ENCODE results near the gene SHTN1.
A peak's percentile ranks its signal among the peaks of the same experiment; 100 is the strongest.

The SHTN1 gene

GRCh38 chr10:116917481-116917880 is 87.5 kb downstream of the SHTN1 start:
- DNase-seq, result no peak

- no peak for DNase-seq
These were observed 89.6 kb downstream of the SHTN1 start for GRCh38 chr10:116915340-116915739.

GRCh38 chr10:116913695-116914094 is 91.3 kb downstream of the SHTN1 start:
- no peak for DNase-seq

- no peak for DNase-seq
These were observed 92.8 kb downstream of the SHTN1 start for GRCh38 chr10:116912162-116912561.

- DNase-seq, result no peak
These were observed 94.1 kb downstream of the SHTN1 start for GRCh38 chr10:116910910-116911309.

GRCh38 chr10:116909307-116909706 is 95.7 kb downstream of the SHTN1 start:
- DNase-seq, result no peak

- DNase-seq, result no peak
These were observed 97.6 kb downstream of the SHTN1 start for GRCh38 chr10:116907245-116907987.

- no peak for DNase-seq
These were observed 99.2 kb downstream of the SHTN1 start for GRCh38 chr10:116905845-116906210.

- DNase-seq, result no peak
These were observed 105.4 kb downstream of the SHTN1 start for GRCh38 chr10:116899626-116900025.

- DNase-seq, result no peak
These were observed 111.3 kb downstream of the SHTN1 start for GRCh38 chr10:116893686-116894037.

GRCh38 chr10:116892907-116893685 is 111.9 kb downstream of the SHTN1 start:
- no peak for DNase-seq

- DNase-seq, result peak in 10 of 56 donors; percentile 6 to 61 (median 24)
These were observed 113.8 kb downstream of the SHTN1 start for GRCh38 chr10:116891208-116891607.

GRCh38 chr10:116889066-116889465 is 115.9 kb downstream of the SHTN1 start:
- no peak for DNase-seq

GRCh38 chr10:116888380-116889055 is 116.5 kb downstream of the SHTN1 start:
- peak in 17 of 56 donors; percentile 10 to 56 (median 36) for DNase-seq

GRCh38 chr10:116886772-116887171 is 118.2 kb downstream of the SHTN1 start:
- DNase-seq, result no peak

- DNase-seq, result peak in 5 of 56 donors; percentile 5 to 37 (median 20)
These were observed 122.3 kb downstream of the SHTN1 start for GRCh38 chr10:116882639-116883038.

GRCh38 chr10:116880716-116881482 is 124.1 kb downstream of the SHTN1 start:
- peak in 13 of 56 donors; percentile 9 to 46 (median 14) for DNase-seq

- DNase-seq, result no peak
These were observed 125.2 kb downstream of the SHTN1 start for GRCh38 chr10:116879817-116880216.

GRCh38 chr10:116878123-116878522 is 126.9 kb downstream of the SHTN1 start:
- DNase-seq, result peak in 2 of 56 donors; percentile 9 to 17

GRCh38 chr10:116877391-116877790 is 127.6 kb downstream of the SHTN1 start:
- no peak for DNase-seq

- DNase-seq, result no peak
These were observed 129.1 kb downstream of the SHTN1 start for GRCh38 chr10:116875897-116876296.

Measured in nucleus accumbens (tissue), 56 donors.